HG03439 (cell line): ENCODE results near the gene RABIF.
"Not testable (repeated sequence)": the region's sequence is repeated elsewhere in the genome, so short reads cannot be mapped to it uniquely, and the experiment has no call there.

Experiments used
- ATAC-seq: cut with Tn5 transposase; IDR thresholded peaks from one replicate; pipeline ENCODE4 v1.9.1; 2021; ENCODE audit warnings: mild to moderate bottlenecking, moderate library complexity; ENCODE audit not compliant: unreplicated experiment

The RABIF gene

DNA sequence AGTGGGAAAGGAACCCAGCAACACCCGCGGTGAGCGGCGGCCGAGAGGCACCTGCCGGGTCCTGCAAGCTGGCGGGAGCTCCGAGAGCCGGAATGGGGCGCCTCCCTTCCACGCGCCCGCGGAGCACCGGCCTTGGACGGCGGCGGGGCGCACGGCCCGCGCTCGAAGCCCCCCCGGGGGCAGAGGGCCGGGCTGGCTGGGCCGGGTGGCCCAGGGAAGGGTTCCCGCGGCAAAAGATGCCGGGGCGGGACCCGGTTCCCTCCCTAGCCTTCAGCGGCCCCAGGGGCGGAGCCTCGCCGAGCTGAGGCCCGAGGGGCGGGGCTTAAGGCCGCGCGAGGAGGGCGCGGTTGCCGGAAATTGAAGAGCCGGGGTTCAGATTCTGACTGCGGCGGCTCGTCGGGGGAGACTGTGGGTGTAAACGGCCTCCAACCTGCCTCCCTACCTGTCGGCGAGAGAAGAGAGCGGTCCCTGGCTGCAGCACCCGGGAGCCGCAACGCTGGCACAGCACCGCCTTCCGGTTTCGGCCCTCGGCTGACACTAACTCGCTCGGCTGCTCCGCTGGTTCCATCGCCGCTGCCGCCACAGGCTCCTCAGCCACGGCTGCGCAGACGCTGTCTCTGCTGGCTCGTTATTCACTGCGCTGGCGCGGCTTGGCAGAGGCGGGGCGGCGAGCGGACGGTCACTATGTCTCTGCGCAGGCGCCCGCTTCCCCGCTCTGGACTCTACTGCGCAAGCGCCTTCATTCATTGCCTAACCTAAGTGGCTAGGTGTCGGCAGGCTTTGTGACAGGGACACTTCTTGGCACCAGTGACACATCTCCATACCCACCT lies at the start of gene RABIF:
Gene RABIF, minus strand, starts transcription at position 619 of the 830 bp plus-strand sequence. Its CDS starts 51 bp downstream, at position 568.
- ATAC-seq = peak; percentile 89

DNA sequence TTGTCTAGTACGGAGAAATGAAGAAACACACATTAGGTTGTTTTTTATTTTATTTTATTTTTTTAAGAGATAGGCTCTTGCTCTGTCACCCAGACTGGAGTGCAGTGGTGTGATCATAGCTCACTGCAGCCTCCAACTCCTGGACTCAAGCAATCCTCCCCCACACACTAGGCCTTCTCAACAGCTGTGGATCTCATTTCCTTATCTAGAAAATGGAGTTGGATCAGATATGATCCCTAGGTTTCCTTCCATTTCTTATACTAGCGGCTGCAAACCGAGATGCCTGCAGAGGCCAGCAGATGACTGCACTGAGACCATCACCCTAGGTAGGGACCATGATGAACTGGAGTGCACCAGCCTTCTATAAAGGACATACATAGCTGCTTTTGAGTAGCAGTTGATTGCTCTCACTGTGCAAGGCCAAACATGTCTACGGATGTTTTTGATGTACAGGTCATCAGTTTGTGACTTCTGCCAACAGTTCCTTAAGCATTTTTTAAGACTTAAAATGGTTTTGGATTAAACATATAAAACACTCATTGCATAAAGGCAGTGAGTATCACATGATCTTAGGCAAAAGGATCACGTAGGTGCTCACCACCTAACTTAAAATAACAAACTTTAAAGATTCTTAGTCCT lies 49.5 kb upstream of the RABIF start:
- no peak for ATAC-seq

DNA sequence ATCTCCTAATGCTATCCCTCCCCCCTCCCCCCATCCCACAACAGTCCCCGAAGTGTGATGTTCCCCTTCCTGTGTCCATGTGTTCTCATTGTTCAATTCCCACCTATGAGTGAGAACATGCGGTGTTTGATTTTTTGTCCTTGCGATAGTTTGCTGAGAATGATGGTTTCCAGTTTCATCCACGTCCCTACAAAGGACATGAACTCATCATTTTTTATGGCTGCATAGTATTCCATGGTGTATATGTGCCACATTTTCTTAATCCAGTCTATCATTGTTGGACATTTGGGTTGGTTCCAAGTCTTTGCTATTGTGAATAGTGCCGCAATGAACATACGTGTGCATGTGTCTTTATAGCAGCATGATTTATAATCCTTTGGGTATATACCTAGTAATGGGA lies 47.5 kb upstream of the RABIF start:
- ATAC-seq = not testable (repeated sequence)

DNA sequence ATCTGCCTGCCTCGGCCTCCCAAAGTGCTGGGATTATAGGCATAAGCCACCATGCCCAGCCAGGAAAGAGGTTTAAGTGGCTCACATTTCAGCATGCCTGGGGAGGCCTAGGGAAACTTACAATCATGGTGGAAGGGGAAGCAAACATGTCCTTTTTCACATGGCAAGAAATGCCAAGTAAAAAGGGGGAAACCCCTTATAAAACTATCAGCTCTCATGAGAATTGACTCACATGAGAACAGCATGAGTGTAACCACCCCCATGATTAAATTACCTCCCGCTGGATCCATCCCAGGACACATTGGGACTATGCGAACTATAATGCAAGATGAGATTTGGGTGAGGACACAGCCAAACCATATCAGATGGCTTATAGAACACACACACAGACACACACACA lies 46.9 kb upstream of the RABIF start:
- ATAC-seq = no peak

DNA sequence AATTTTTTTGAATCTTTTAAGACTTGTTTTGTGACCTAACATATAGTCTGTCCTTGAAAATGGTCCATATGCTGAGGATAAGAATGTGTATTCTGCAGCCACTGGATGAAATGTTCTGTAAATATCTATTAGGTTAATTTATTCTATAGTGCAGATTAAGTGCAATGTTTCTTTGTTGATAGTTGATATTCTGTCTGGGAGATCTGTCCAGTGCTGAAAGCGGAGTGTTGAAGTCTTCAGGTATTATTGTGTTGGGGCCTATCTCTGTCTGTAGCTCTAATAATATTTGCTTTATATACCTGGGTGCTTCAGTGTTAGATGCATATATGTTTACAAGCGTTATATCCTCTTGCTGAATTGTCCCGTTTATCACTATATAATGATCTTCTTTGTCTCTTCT lies 45.8 kb upstream of the RABIF start:
- no peak for ATAC-seq

DNA sequence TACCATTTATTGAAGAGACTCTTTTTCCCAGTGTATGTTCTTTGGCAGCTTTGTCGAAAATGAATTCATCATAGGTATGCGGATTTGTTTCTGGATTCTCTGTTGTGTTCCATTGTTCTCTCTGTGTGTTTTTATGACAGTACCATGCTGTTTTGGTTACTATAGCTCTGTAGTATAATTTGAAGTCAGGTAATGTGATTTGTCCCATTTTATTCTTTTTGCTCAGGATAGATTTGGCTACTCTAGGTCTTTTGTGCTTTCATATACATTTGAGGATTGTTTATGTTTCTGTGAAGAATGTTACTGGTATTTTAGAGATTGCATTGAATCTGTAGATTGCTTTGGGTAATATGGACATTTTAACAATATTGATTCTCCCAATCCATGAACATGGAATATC lies 43.5 kb upstream of the RABIF start:
- ATAC-seq = no peak

DNA sequence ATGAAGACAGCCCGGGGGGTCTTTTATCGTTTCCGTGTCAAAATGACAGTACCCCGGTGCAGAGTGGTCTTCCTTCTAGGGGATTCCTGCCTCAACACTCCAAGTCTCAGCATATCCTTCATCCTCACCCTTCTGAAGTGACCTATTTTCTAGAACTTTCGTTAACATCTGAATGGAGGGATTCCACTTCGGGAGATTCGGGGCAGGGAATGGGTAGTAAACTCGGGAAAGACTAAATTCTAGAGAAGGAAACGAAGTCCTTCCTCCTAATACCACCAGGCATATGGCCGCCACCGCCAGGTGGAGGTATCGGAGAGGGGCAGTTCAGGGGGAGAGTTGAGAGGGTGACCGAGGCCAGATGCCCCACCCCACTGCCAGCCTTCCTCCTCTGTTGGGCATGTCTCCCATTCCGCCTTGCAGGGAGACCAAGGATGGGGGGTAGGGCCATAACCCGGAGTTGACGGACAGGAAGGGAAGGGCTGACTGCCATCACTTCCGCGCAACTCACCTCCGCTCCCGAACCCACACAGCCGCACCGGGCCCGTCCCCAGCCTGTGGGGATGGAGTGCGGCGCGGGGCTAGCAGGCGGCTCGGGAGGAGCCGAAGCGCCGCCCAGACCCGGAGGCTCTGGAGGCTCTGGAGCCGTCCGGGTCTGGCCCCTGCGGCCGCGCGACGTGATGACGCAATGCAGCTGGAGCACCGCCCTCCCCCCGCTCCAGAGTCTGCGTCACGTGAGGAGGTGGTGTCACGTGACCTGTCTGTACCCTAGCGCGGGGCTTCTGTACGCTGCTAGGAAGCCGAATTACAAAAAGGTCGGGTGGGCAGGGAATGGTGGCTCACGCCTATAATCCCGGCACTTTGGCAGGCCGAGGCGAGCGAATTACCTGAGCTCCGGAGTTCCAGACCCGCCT lies 37.9 kb upstream of the RABIF start, which contains the start of gene KLHL12:
Gene KLHL12, minus strand, starts transcription at position 654 of the 911 bp plus-strand sequence. CDS start 2,072 bp downstream, outside the sequence.
- peak; percentile 95 for ATAC-seq

DNA sequence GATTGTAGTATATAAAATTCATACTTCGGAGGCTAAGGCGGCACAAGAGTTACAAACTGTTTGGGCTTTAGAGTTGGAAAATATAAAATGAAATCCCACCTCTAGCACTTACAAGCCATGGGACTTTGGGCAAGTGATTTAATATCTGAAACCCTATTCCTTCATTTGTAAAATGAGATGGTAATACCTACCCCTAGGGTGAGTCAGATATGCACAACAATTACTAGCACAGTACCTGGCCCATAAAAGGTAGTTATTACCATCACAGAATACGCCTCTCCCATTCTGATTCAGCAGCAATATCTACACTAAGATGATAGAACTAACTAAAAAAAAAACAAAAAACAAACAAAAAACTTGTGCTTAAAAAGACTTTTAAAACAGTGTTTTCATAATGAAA lies 34.6 kb upstream of the RABIF start:
- ATAC-seq = no peak

DNA sequence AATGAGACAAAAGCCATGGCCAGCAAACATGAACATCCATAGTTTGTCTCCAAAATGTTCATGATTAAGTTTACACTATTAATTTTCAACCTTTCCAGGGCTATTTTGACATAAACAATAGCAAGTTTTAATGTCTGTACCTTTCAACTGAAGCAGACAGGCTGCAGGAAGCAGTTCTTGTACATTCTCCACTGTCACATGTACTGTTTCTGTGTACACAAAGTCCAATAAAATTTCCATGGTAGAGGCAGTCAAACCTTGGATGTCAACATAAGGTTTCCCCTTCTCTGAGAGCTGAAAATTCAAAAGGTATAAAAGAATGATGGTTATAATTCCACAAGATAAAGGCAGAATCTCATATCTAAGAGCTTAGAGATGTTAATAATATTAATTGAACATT lies 30.7 kb upstream of the RABIF start:
- no peak for ATAC-seq

DNA sequence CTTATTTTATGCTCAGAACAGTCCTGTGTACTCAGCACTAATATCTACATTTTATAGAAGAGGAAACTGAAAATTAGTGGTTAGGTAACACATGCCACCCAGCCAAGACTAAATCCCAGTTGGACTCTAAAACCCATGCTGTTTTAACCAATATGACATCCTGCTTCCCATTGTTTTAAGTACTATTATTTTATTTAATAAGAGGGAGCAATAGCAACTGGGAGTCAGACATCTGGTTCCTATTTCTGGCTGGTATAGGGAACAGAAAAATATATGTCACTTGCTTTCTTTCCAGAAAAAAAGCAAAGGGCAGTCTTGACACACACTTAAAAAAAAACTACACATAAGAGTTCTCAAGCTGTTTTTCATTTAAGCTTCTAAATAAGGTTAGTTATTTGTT lies 26.2 kb upstream of the RABIF start:
- ATAC-seq = no peak

DNA sequence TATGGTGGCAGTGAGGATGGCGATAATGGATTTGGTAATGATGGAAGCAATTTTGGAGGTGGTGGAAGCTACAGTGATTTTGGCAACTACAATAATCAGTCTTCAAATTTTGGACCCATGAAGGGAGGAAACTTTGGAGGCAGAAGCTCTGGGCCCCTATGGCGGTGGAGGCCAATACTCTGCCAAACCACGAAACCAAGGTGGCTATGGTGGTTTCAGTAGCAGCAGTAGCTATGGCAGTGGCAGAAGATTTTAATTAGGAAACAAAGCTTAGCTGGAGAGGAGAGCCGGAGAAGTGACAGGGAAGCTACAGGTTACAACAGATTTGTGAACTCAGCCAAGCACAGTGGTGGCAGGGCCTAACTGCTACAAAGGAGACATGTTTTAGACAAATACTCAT lies 23.5 kb upstream of the RABIF start:
- ATAC-seq = not testable (repeated sequence)

DNA sequence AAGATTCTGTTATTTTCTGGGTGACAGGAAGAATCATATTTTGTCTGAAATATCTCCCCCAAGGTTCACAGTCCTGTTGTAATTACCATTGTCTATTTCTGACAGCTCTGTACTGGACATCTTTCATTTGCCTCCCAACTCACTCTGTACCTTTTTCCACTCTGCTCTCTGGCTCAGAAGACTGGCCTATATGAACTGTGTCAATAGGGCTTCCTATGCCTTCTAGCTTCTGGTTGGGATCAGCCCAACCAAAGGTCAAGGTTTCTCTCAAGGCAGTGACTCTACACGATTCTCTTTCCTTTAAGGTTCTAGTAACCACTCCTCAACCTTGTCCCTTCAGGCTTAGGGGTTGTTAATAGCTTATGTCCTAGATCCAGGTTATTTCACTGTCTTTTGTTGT lies 20.5 kb upstream of the RABIF start:
- no peak for ATAC-seq

DNA sequence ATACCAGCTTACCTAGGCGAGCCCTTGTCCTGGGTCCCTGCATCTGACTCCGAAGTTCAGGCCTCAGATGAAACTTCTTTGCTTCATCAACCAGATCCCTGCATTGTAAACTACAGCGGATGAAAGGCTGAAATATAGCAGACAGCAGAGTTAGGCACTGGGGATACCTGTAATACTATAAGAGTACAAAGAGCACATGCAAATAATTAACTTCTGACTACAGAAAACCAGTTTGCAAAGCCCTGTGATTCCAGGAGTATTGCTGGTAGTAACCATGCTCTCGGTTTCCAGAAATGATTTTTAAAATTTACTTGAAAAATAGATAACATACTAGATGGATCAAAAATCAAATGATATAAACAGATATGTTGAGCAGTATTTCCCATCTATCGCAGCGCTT lies 20.0 kb upstream of the RABIF start:
- ATAC-seq = no peak

DNA sequence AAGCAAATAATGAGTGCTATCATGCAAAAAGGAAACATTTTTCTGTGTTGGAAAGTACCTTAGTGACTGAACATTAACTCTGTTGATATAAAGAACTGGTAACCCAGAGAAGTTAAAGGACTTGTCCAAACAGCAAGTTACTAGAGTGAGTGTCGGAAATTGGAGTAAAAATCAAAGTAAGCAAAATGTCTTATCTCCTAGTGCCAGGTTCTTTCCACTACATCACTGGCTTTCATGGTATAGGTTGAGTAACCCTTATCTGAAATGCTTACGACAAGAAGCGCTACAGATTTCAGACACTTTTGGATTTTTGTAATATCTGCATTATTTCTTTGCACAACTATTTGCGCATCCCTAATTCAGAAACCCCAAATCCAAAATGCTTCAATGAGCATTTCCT lies 16.4 kb upstream of the RABIF start:
- ATAC-seq = no peak

DNA sequence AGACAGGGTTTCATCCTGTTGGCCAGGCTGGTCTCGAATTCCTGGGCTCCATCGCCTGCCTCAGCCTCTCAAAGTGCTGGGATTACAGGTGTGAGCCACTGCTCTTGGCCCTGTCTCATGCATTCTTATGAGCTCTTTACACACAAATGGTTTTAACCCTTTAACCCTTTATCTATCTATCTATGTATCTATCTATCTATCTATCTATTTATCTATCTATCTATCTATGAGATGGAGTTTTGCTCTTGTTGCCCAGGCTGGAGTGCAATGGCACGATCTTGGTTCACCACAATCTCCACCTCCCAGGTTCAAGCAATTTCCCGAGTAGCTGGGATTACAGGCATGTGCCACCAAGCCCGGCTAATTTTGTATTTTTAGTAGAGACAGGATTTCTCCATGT lies 14.9 kb upstream of the RABIF start:
- not testable (repeated sequence) for ATAC-seq

DNA sequence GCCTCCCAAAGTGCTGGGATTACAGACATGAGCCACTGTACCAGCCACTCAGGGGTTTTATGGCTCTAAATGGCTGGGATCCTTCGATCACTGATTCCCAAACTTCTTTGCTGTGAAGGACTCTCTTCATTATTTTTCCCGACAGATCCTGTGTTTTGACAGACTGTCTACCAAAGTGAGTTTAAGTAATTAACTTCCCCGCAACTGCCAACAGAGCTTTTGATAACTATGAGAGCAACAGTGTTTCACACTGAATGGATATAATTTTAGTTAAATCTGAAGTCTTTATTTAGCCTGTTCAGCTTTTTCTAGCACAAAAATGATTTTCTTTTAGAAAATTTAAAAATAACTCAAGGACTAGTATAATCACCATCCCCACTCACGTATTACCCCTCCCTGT lies 12.6 kb upstream of the RABIF start:
- ATAC-seq = no peak

DNA sequence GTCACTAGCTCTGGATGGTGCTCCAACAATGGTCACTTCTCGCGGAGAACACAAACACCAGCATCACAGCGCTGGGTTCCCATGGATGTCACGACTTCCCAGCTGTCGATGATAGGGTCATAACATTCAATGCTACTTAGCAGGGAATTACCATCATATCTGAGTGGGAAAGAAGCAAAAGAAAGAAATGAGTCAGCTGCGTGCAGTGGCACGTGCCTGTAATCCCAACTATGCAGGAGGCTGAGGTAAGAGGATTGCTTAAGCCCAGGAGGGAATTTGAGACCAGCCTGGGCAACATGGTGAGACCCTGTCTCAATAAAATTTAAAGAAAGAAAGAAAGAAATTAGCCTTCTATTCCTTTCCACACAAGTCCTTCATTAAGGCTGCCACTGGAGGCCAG lies 3.6 kb upstream of the RABIF start:
- no peak for ATAC-seq

DNA sequence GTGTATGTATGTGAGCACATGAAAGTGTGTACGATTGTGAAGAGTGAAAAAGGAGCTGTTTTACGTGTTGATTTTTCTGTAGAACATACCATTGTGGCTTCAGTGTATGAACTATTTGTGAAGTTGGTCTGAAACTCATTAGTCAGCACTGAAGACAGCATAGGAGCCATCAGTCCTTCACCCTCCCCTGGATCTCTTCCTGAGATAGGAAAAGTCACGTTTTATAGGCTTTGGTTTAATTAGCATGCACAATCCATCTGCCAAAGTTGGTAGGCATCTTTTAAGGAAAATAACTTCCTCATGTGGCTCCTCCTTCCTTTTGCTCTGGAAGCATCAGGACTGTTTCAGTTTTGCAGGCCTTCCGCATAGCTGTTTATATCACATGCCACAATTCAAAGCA lies 1.4 kb upstream of the RABIF start:
- no peak for ATAC-seq

DNA sequence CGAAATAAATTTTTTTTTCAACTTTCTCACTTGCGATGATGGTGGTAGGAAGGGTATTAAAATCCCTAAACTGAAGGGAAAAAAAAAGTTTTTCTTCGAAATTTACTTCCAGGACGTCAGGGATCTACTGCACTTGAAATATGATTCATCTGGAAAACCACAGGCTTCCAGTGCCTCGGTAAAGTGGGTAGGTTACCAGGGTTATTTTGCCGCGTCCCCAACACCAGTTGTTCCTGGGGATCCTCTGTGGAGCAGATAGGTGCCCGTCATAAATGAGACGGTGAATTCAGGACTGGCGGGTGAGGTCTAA lies 773 bp downstream of the RABIF start:
- no peak for ATAC-seq

DNA sequence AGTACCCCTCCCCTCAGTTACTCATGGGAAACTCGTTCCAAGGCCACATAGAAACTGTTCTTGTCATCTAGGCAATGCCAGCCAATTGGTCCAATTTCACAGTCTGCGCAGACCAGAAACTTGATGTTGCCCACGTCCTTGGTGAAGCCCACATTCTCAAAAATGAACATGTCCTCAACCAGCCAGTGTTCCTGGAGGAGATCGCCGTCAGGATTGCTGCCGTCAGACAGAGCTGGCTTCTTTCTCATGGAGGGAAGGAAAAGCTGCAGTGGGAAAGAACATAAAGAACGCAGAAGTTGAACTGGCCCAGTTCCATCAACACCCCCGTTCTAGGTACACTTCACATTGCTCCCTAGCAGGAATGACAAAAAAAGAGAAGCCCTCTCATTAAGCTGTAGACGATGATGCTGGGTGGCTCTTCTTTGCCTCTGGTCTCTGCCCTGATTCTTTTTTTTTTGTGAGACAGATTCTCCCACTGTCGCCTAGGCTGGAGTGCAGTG lies 7.9 kb downstream of the RABIF start:
- no peak for ATAC-seq

DNA sequence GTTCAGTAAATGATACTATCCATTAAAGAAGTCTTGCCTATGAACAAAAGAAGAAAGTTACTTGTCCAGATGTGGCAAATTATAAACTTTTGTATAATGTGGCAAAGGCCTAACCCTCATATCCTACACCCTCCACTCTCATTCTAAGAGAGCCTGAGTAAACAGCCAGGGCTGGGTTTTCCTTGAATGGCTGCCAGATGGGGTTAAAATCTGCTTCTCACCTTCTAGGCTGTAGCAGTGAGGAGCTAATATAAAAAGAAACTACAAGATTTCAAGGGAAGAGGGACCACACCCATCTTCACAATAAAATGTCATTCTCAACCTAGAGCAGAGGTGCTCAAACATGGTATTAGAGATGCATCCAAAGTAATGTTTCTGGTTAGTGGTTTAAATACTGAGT lies 8.9 kb downstream of the RABIF start:
- ATAC-seq = no peak
